GM21619 (cell line): ENCODE measurements around the gene ZNF775.

Source experiments
- ATAC-seq: cut with Tn5 transposase; IDR thresholded peaks from one replicate; pipeline ENCODE4 v1.9.1; 2021; ENCODE audit not compliant: unreplicated experiment

ZNF775 gene

GRCh38 chr7:150399421-150400007 lies 20.4 kb downstream of the ZNF775 start:
- no peak for ATAC-seq

GRCh38 chr7:150400008-150400787 lies 21.1 kb downstream of the ZNF775 start:
- no peak for ATAC-seq

GRCh38 chr7:150400788-150401423 lies 21.8 kb downstream of the ZNF775 start:
- ATAC-seq = no peak

- no peak for ATAC-seq
These were observed 22.3 kb downstream of the ZNF775 start for GRCh38 chr7:150401424-150401790.

- ATAC-seq = no peak
These were observed 22.9 kb downstream of the ZNF775 start for GRCh38 chr7:150401861-150402631.

GRCh38 chr7:150402671-150403321 lies 23.7 kb downstream of the ZNF775 start:
- ATAC-seq = no peak

GRCh38 chr7:150403376-150404171 lies 24.4 kb downstream of the ZNF775 start:
- ATAC-seq = no peak

- no peak for ATAC-seq
These were observed 25.2 kb downstream of the ZNF775 start for GRCh38 chr7:150404172-150404804.

- ATAC-seq = peak; percentile 46
These were observed 25.9 kb downstream of the ZNF775 start for GRCh38 chr7:150404805-150405583.

GRCh38 chr7:150405584-150406311 lies 26.6 kb downstream of the ZNF775 start:
- no peak for ATAC-seq

GRCh38 chr7:150406312-150406566 lies 27.1 kb downstream of the ZNF775 start:
- no peak for ATAC-seq

GRCh38 chr7:150406567-150407421 lies 27.7 kb downstream of the ZNF775 start:
- peak; percentile 45 for ATAC-seq

GRCh38 chr7:150407588-150408392 lies 28.7 kb downstream of the ZNF775 start:
- ATAC-seq = no peak

- peak; percentile 28 for ATAC-seq
These were observed 29.5 kb downstream of the ZNF775 start for GRCh38 chr7:150408393-150409299.

GRCh38 chr7:150409300-150410030 lies 30.3 kb downstream of the ZNF775 start:
- ATAC-seq = no peak
